Fibroblast of skin of scalp (primary cell): Measurements from ENCODE around the gene KRTAP13-4. TPM values are rescaled to one million over a fixed set of nuclear protein-coding genes. Genes with fewer than 3 reads are reported as not detected.

ENCODE experiments used
- DNase-seq: peaks from one replicate; pipeline ENCODE4 v3.0.0-alpha.2; 2013
- polyA plus RNA-seq, 2 experiments: library from polyadenylated mRNA; unstranded; fragments of 120-200 nt; gene quantifications; one replicate each; pipeline ENCODE4 v1.2.1, GENCODE V29; 2013; ENCODE audit not compliant: insufficient read length in 2 of 2

Gene KRTAP13-4
- not detected for polyA plus RNA-seq (2013, experiment 1 of 2; ENCODE audit: insufficient read length)
- not detected for polyA plus RNA-seq (2013, experiment 2 of 2; ENCODE audit: insufficient read length)

GRCh38 chr21:30430170-30430655, at the start of gene KRTAP13-4:
Gene KRTAP13-4 (plus strand): TSS chr21:30430220. CDS start chr21:30430276, 56 bp downstream.
- DNase-seq, result no peak

GRCh38 chr21:30382201-30382600, 47.8 kb upstream of the KRTAP13-4 start:
- DNase-seq, result no peak

- no peak for DNase-seq
Measured at GRCh38 chr21:30391492-30392025, 38.5 kb upstream of the KRTAP13-4 start.

GRCh38 chr21:30395731-30396130, 34.3 kb upstream of the KRTAP13-4 start, which contains the start of gene KRTAP13-1:
Gene KRTAP13-1 (plus strand): TSS chr21:30396031. CDS start chr21:30396087, 56 bp downstream.
- no peak for DNase-seq

- peak; percentile 69 for DNase-seq
Measured at GRCh38 chr21:30408782-30409494, 21.1 kb upstream of the KRTAP13-4 start.

GRCh38 chr21:30415993-30416392, 14.0 kb upstream of the KRTAP13-4 start:
- DNase-seq, result no peak

GRCh38 chr21:30425826-30426225, 4.2 kb upstream of the KRTAP13-4 start, which contains the start of gene KRTAP13-3:
Gene KRTAP13-3 (minus strand): TSS chr21:30425926. CDS start chr21:30425912, 14 bp downstream.
- DNase-seq, result no peak

GRCh38 chr21:30426731-30427130, 3.3 kb upstream of the KRTAP13-4 start:
- DNase-seq, result no peak

GRCh38 chr21:30434033-30434631, 4.1 kb downstream of the KRTAP13-4 start:
- DNase-seq, result peak; percentile 41

- no peak for DNase-seq
Measured at GRCh38 chr21:30437010-30437565, 7.1 kb downstream of the KRTAP13-4 start.

GRCh38 chr21:30439975-30440374, 10.0 kb downstream of the KRTAP13-4 start, which contains the start of gene KRTAP15-1:
Gene KRTAP15-1 (plus strand): TSS chr21:30440275. CDS start chr21:30440328, 53 bp downstream.
- DNase-seq, result no peak

GRCh38 chr21:30443226-30443625, 13.2 kb downstream of the KRTAP13-4 start:
- no peak for DNase-seq

- no peak for DNase-seq
Measured at GRCh38 chr21:30444204-30444603, 14.2 kb downstream of the KRTAP13-4 start.

- no peak for DNase-seq
Measured at GRCh38 chr21:30447056-30447455, 17.0 kb downstream of the KRTAP13-4 start.

- no peak for DNase-seq
Measured at GRCh38 chr21:30448514-30448913, 18.5 kb downstream of the KRTAP13-4 start.

- peak; percentile 0 for DNase-seq
Measured at GRCh38 chr21:30463713-30464112, 33.7 kb downstream of the KRTAP13-4 start.

- DNase-seq, result no peak
Measured at GRCh38 chr21:30468900-30469714, 39.1 kb downstream of the KRTAP13-4 start.

GRCh38 chr21:30478004-30478403, 48.0 kb downstream of the KRTAP13-4 start:
- no peak for DNase-seq

GRCh38 chr21:30479259-30479658, 49.2 kb downstream of the KRTAP13-4 start:
- DNase-seq, result no peak

GRCh38 chr21:30480145-30480544, 50.1 kb downstream of the KRTAP13-4 start, which contains the start of gene KRTAP19-1:
Gene KRTAP19-1 (minus strand): TSS chr21:30480367. CDS start chr21:30480317, 50 bp downstream.
- DNase-seq, result no peak
